HG02973 (cell line): ENCODE data around the gene NR4A3.
"Not testable (repeated sequence)": the region's sequence is repeated elsewhere in the genome, so short reads cannot be mapped to it uniquely, and the experiment has no call there.

Source experiments
- ATAC-seq: cut with Tn5 transposase; IDR thresholded peaks from one replicate; pipeline ENCODE4 v1.9.1; 2021; ENCODE audit warnings: moderate library complexity; ENCODE audit not compliant: unreplicated experiment

NR4A3 gene

DNA sequence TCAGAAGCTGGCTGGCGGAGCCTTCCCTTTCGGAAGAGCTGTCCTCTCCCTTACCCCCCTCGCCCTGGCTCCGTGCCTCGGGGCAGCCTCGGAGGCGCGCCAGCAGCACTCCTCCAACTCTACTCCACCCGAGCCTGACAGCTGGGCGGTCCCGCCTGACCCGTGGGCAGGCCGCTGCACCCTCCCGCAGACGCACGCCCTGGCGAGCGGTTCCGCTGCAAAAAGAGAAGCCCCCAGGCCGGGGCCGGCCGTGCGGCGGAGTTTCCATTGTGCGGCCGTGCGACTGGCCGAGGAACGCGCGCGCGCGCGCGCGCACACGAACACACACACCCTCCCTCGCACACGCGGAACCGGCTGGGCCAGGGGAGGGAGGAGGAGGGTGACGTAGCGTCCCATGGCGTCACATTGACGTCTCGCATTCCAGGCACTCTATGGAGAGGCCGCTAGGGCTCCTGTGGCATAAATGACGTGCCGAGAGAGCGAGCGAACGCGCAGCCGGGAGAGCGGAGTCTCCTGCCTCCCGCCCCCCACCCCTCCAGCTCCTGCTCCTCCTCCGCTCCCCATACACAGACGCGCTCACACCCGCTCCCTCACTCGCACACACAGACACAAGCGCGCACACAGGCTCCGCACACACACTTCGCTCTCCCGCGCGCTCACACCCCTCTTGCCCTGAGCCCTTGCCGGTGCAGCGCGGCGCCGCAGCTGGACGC lies at the start of gene NR4A3:
TSS of gene NR4A3 (plus strand) at position 490 of the 713 bp plus-strand sequence. CDS start 6,158 bp downstream, outside the sequence.
- peak; percentile 32 for ATAC-seq

DNA sequence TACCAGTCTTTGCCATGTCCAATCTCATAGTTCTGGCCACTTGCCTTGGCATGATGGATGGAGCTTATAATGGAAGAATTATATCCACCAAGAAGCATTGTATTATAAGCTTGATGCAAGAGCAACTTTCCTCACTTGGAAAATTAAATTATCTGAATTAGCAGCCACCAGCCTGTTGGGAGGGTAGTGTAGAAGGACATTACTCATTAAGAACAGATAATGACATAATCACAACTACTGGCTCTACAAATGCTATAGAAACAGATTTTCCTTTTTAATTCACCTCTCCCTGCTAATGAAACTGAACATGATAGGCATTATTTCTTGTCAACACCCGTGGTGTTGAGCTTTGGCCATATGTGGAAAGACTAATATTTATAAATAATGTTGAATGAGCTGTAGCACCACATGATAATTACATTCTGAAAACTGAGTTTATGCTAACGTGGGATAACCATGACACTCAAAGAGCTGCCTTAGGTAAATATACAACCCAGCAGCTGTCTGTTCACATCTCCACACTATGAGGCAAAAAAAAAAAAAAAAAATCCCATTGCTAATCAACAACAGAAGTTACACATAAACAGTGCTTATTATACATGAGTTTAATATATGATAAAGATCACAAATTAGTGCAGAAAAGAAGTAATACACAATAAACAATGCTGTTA lies 48.1 kb upstream of the NR4A3 start:
- ATAC-seq = no peak

DNA sequence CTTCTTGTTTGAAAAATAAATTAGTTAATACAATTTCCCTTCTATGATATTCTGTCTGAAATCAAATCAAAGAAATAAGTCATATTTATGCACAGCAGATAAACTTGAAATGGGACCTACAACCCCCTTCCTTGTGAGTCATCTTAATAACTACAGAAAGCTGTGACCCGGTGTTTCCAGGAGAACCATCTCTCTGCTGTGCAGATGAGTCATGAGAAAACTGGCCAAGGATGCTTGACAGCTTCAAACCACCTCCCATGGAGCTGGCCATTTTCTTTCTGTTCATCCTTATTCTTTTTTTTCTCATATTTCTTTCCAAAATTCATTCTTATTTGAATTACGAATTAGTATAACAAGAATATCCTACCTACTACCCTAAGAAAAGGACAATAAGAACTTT lies 43.4 kb upstream of the NR4A3 start:
- no peak for ATAC-seq

DNA sequence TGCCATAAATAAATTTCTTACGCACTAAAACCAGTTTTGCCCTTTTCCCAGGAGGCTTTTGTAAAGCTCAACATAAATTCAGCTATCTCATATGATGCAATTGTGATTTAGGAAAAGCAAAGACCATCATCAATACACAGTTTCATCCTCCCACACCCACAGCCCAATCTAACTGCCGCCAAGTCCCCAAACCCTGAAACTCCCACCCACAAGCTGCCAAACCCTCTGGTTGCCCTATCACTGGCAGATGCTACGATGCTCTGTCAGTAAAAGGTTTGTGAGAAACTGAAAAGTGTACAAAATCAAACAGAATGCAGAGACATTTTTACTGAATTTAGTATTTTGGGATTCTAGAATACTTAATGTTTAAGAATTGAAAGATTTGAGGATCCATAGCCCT lies 42.8 kb upstream of the NR4A3 start:
- no peak for ATAC-seq

DNA sequence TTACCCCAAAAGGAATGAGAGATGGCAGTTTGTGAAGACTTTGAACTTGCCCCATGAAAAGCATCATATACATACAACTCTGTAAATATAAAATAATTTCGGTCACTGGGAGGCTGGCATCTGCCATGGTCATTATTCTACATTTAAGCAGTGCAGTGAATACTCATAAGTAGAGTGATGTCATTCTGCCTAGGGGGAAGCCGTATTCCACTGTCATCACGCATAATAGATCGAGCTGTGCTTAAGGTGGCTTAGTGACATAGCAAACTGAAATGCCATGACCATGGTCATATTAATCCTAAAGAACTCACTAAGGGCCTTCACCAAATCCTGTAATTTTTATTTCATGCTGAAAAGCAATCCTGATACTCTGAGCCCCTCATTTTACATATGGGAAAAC lies 42.4 kb upstream of the NR4A3 start:
- no peak for ATAC-seq

DNA sequence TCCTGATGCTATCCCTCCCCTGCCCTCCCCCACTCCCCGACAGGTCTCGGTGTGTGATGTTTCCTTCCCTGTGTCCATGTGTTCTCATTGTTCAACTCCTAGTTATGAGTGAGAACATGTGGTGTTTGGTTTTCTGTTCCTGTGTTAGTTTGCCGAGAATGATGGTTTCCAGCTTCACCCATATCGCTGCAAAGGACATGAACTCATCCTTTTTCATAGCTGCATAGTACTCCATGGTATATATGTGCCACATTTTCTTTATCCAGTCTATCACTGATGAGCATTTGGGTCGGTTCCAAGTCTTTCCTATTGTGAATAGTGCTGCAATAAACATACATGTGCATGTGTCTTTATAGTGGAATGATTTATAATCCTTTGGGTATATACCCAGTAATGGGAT lies 39.3 kb upstream of the NR4A3 start:
- not testable (repeated sequence) for ATAC-seq

DNA sequence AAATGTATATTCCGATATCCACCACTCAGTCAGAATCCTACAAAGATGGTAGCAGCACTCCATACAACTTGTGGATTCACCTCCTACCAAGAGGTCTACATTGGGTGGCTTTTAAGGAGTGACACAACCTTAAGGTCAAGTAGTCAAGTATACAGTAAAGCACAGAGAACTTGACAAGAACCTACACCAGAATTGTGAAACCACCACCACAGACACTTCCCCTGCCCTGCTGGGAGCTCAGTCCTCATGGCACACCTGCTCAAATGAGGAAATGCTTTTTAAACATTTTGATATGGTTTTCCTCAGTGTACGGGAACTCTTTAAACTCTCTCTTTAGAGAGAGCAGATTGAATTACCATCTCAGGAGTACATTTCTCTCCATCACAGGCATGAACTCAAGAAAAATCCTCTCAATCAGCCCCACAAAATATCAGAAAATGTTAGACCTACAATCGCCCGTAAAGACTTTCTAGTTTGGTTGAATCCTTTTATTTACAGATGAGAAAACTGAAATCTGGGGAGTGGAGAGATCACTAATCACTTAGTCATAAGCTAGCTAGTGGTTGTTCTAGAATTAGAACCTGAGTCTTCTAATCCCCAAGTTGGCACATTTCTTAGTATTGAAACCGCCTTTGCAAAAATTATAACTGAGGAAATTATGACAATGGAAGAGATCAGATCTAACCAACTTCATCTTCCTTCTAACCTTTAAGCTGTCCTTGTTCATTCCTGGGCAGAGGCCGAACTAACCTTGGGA lies 38.5 kb upstream of the NR4A3 start:
- ATAC-seq = no peak

DNA sequence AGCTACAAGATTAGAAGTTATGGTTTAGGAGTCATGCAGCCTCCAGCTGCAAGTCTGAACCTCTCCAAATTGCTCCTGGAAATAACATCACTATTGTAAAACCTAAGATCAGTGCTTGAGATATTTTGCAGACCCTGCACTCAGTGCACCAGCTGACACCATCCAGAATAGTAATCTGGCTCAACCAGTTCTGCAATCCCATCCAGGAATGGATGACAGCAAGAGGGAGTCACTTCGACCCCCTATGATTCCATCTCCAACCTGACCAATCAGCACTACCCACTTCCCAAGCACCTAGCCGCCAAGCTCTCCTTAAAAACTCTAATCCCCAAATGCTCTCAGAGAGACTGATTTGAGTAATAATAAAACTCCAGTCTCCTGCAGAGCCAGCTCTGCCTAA lies 37.9 kb upstream of the NR4A3 start:
- ATAC-seq = no peak

DNA sequence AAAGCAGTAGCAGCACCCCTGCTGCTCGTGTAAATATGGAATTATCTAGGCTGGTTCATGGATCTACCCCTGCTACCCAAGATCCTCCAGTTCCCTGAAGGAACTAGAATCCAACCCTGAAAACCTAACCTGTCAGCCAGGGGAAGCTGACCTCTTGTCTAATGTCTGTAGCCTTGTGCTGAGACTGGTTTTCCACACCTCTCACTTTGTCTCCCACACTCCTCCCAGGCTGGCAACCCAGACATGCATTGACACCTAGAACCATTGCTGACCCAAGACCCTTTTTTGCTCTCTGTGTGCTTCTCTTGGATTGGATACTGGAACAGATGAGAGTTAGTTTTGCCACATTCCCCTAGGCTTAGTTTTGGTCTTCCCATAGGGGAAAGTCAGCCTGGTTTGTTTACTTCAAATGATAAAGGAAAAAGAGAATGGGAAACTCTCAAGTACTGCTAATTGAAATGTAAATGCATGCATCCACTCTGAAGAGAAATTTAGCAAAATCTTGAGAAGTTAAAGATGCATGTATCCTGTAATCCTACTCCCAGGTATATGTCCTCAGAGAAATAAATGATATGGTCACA lies 36.6 kb upstream of the NR4A3 start:
- no peak for ATAC-seq

DNA sequence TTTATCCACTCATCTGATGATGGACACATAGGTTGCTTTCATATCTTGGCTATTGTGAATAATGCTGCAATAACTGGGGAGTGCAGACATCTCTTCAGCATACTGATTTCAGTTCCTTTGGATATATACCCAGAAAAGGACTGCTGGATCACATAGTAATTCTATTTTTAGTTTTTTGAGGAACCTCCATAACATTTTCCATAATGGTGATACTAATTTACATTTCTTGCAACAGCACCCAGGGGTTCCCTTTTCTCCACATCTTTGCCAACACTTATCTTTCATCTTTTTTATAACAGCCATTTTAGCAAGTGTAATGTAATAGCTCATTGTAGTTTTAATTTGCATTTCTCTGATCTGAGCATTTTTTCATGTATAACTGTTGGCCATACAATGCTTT lies 34.1 kb upstream of the NR4A3 start:
- ATAC-seq = no peak

DNA sequence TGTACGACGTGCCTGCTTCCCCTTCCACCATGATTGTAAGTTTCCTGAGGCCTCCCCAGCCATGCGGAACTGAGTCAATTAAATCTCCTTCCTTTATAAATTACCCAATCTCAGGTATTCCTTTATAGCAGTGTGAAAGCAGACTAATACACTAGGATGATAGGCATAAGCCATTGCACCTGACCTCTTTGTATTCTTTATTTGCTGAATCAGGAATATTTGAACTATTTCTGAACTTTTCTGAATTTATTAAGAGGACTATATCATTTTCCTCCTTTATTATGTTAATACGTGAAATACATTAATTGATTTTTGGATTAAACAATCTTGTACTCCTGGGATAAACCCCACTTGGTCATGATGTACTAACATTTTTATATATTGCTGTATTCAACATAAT lies 28.2 kb upstream of the NR4A3 start:
- no peak for ATAC-seq

DNA sequence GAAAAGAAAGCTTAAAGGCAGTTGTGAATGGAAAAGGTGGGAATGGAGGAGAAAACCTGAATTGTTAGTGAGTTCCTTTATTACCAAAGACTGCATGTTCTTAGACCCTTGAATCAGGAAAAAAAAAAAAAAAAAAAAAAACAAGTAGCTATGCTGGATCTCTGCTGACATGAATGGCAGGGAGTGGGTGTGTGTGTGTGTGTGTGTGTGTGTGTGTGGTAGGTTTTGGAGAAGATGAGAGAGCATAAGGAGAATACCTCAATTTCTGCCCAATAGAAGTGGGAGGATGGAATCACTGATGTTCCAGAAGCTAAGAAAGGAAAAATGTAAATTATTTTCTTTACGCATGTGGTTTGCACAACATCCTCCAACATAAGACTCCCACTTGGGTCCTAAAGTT lies 25.5 kb upstream of the NR4A3 start:
- no peak for ATAC-seq

DNA sequence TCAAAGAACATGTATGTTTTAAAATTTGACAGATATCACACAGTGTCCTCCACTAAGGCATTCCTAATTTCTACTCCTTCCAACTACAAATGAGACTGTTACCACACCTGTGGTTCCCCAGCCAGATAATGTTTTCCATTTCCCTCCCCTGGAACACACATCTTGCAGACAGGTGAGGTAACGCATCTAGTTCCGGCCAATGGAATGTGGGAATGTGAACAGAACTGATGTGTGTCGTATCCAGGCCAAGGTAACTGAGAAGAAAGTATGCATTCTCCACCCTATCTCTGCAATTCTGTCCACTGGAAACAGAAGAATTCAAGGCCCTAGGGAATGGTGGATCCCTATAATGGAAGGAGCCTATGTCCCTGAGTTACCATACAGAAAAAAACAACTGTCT lies 19.9 kb upstream of the NR4A3 start:
- no peak for ATAC-seq

DNA sequence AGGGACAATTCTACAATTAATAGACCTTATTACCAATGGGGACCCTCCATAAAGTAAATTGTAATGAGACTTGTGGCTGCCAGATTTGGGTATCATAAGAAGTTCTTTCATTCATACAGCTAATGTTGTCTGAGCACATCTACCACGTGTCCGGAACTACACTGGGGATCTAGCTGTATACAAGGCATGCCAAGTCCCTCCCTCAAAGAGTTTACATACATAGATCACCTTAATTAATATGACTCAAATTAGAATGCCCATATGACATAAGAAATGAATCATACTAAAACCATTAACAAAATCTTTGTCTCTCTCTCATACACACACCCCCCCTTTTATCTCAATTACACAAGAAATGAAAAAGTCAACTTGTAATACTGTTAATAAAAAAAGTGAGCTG lies 18.0 kb upstream of the NR4A3 start:
- ATAC-seq = no peak

DNA sequence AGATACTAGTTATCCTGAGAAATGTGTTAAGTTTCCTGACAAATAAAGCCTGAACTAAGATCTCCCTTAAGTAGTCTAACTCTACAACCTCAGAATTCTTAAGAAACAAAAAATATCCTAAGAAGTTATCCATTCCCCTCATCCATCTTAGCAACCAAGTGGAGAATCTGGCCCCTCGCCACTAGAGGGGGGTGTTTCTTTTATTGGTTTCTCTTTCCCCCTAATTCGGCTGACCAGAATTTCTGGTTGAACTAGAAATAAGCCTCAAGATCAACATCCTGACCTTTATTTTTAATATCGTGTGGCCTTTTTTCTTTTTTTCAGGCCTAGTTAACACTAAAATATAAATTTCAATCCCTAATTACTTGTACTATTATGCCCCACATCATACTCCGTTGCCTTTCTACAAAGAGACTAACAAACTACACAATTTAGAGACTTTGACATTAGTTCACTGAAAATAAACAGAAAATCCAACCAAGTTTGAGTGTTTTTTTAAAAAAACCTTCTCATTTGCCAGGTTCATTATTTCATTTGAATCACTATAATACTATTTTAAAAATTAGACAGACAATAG lies 14.3 kb upstream of the NR4A3 start:
- ATAC-seq = no peak

DNA sequence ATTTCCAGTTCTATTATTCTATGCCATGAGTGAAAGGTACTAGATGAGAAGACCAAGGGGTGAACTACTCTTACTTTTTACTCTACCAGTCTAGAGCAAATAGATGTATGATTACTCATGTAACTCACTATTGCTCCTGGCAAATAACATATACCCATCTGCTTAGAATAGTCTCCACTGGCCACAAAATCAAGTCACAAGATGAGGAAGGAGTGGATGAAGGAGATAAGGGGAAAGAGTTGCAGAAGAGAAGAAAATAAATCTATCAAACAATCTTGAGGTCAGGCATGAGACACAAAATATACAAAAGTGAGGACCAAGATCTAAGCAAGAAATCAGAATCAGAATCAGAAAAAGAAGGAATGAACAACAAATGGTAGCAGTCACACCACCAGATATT lies 13.7 kb upstream of the NR4A3 start:
- no peak for ATAC-seq

DNA sequence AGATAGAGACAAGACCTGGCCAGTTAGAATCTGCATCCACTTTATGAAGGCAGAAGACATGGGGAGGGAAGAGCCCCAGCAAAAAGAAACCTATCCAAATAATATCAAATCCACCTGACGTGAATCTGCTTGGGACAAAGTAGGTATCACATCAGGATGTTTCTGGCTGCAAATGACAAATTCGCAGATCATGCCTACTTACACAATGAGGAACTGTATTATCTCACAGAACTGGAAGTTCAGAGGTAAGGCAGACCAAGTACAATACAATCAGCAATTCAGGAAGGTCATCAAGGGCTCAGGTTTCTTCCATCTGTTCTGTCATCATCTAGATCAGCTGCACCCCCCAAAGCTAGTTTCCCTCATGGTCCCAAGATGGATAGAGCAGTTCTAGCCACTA lies 13.2 kb upstream of the NR4A3 start:
- ATAC-seq = no peak

DNA sequence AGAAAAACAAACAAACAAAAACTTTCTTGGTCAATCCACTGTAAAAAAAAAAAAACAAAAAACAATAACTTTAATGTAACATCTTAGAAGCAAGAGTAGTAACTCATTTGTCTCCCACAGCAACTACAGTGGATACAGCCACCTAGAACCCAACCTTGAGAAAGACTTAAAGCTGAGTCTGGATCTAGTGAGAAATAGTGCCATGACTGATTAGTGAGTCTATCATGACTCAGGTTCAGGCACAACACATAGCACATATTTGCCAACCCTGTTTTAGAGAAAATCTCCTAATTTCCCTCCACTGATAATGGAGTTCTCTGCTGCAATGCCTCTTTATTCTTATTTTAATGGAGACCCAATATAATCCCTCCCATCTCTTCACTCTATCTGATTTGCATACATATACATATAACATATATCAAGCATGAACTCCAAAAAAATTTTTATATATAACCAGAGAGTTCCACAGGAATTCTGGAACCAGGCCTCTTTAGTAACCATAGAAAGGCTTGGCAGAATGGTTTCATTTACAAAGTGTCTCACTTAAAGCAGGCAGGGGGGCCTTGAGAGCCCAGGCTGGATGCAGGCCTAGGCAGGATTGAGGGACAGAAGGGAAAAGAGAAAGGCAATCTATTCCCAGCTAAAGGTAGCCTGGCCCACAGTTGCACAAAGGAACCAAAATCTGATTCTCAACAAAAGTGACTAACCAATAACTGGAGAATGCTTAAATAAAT lies 11.9 kb upstream of the NR4A3 start:
- no peak for ATAC-seq

DNA sequence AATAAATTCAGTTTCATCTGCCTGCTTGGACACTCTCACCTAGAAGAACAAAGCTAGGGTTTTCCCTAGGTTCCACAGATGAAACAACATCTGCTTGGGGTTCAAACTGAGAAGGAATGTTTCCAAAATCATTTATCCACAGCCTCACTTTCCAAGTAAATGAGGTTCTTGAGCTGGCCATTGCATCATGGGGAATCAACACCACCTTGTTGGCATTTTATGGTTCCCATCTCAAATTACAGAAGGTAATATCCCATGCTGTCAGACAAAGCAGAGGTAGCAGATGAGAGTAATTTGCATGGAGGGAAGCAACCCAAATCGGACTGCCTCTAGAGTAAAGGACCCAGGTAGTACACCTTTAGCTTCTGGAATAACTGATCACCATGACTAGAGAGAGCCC lies 10.5 kb upstream of the NR4A3 start:
- no peak for ATAC-seq

DNA sequence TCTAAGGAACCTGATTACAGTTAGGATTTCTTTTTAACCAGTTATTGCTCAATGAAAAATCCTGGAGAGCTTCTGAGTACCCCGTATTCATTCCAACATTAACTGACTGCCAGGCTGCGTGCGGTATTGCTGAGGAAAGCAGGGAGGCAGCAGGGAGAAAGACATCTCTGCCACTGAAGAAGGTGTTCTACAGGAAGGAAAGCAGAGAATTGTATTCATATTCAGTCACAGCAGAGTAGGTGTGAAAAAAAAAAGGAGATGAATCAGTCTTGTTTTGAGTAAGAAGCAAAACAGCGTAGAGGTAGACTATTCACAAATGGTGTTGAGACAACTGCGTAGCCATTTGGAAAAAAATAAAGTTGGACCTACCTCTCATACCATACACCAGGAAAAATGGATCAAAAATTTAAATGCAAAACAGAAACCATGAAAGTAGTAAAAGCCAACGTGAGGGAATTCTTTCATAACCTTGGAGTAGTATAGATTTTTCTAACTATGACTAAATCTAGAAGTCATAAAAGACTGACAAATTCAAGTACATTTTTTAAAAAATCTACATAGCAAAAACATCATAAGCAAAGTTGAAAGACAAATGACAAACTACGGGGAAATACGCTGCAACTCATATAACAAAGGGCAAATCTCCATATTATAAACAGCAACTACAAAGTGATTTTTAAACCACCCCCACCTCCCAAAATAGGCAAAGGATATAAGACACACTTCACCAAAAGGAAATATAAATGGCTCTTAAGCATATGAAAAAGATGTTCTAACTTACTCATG lies 9.9 kb upstream of the NR4A3 start:
- peak; percentile 66 for ATAC-seq
